Vagina (tissue), 2 donors: Measurements from ENCODE around the gene SPOCD1.

Experiments
- POLR2AphosphoS5 ChIP-seq, 2 donors: sonication (generic); formaldehyde crosslinking; IDR thresholded peaks; one replicate each; pipeline ENCODE4 v1.9.0; 2017; ENCODE audit warnings: antibody characterized with exemption in 2 of 2, mild to moderate bottlenecking in 2 of 2, low read depth in 1 of 2; ENCODE audit not compliant: insufficient read depth in 1 of 2
- TF ChIP-seq, protein P1 (sequence below), 3 experiments: fragments of 450-650 bp in 2 of 3; fragments of 200-600 bp in 1 of 3; sonication (generic) in 1 of 3; IDR thresholded peaks; one replicate each; pipeline ENCODE4 v1.5.1; 2017 to 2019; ENCODE audit warnings: antibody characterized with exemption in 3 of 3, mild to moderate bottlenecking in 2 of 3, moderate library complexity in 2 of 3

DNA sequence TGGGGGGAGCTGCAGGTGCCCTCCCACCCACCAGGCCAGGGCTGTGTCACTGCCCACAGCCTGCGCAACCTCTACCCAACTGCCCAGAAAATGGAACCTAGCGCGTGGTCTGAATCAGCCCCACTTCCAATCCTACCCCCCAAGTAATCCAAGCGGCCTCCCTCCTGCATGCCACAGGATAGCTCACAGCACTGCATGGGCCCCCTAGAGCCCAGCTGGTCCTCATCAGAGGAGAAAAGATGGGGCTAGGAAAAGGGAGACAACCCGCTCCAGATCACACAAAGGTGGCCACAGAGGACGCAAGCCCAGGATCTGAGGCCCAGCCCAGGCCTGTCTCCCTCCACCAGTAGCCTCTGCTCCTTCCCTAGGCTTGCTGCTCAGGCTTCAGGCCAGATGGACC, 57.8 kb downstream of the SPOCD1 start:
- TF ChIP-seq, protein P1, sequence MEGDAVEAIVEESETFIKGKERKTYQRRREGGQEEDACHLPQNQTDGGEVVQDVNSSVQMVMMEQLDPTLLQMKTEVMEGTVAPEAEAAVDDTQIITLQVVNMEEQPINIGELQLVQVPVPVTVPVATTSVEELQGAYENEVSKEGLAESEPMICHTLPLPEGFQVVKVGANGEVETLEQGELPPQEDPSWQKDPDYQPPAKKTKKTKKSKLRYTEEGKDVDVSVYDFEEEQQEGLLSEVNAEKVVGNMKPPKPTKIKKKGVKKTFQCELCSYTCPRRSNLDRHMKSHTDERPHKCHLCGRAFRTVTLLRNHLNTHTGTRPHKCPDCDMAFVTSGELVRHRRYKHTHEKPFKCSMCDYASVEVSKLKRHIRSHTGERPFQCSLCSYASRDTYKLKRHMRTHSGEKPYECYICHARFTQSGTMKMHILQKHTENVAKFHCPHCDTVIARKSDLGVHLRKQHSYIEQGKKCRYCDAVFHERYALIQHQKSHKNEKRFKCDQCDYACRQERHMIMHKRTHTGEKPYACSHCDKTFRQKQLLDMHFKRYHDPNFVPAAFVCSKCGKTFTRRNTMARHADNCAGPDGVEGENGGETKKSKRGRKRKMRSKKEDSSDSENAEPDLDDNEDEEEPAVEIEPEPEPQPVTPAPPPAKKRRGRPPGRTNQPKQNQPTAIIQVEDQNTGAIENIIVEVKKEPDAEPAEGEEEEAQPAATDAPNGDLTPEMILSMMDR (IDR thresholded peaks at IDR 0.05) = no peak
- no peak for TF ChIP-seq POLR2AphosphoS5 (IDR thresholded peaks at IDR 0.05; ENCODE audit: insufficient read depth in 1 of 2, low read depth in 1 of 2)
